ENCODE measurements around the gene FAM50B. TPM values are rescaled to one million over a fixed set of nuclear protein-coding genes. Genes with fewer than 3 reads are reported as not detected.

Gene FAM50B
- total and polyA plus RNA-seq, 2 donors (not counting 1 experiment from before 2014, with no cell fraction given) = 4.2 to 9.8 TPM

GRCh38 chr6:3809982-3810381, 39.2 kb upstream of the FAM50B start:
- ATAC-seq (ENCODE audit: low read depth) = no peak
- H3K4me1 ChIP-seq (ENCODE audit: control insufficient read depth in 2 of 2, insufficient read depth in 2 of 2, low read length in 2 of 2) = peaks cover 0 to 4% of the 10 kb centered on the region in 2 donors
- no peaks in the 10 kb centered on the region for H3K27me3 ChIP-seq (replicated peaks in 1 of 4; ENCODE audit: control extremely low read depth in 1 of 4, control insufficient read depth in 3 of 4, insufficient read depth in 4 of 4, low read length in 3 of 4)
- H3K27me3 Mint-ChIP-seq = no peaks in the 10 kb centered on the region
- DNase-seq = no peak
- H4K20me1 ChIP-seq (ENCODE audit: control insufficient read depth, insufficient read depth, low read length, poor library complexity, severe bottlenecking) = no peaks in the 10 kb centered on the region
- POLR2A ChIA-PET = no interaction called here
- H3K4me3 ChIP-seq (ENCODE audit: control extremely low read depth in 1 of 5, extremely low read depth in 1 of 5, insufficient read depth in 1 of 5, low read depth in 2 of 5, low read length in 4 of 5) = no peak overlapping the region
- H3K9me3 ChIP-seq (ENCODE audit: control extremely low read depth in 1 of 3, control insufficient read depth in 2 of 3, insufficient read depth in 1 of 3, low read length in 2 of 3) = no peaks in the 10 kb centered on the region
- H2AFZ ChIP-seq (ENCODE audit: insufficient read depth, low read depth, low read length, poor library complexity, severe bottlenecking) = no peak overlapping the region
- H3K9ac ChIP-seq (ENCODE audit: low read length) = no peak overlapping the region
- intact Hi-C loops (cut with micrococcal nuclease) = no loop called here
- H3K36me3 ChIP-seq (replicated peaks in 1 of 2; ENCODE audit: control extremely low read depth in 1 of 2, control insufficient read depth in 1 of 2, extremely low read depth in 1 of 2, insufficient read depth in 2 of 2, low read length in 1 of 2) = no peaks in the 10 kb centered on the region
- no peak overlapping the region for H3K4me2 ChIP-seq (replicated peaks; ENCODE audit: low read depth, low read length, poor library complexity, severe bottlenecking)
- no peak overlapping the region for H3K27ac Mint-ChIP-seq
- no peaks in the 10 kb centered on the region for H3K4me1 Mint-ChIP-seq
- CTCF ChIA-PET = interaction anchor here (1.0 to 1.1 kb wide), 2 partner anchors 14 to 39 kb away, joined by 3 read pairs; partner anchors contain the start of gene FAM50B
- H3K79me2 ChIP-seq (ENCODE audit: control insufficient read depth, insufficient read depth, low read length) = no peaks in the 10 kb centered on the region
- WGBS (ENCODE audit: insufficient coverage) = 100% methylated on average over 6 of the region's 9 CpGs
- TF ChIP-seq CTCF (IDR thresholded peaks at IDR 0.05) (no peak), EZH2 (IDR thresholded peaks at IDR 0.05; ENCODE audit: borderline replicate concordance, insufficient read depth, low read depth, low read length, poor library complexity, severe bottlenecking) (no peak)
- H3K9me3 Mint-ChIP-seq (ENCODE audit: insufficient read depth) = no peaks in the 10 kb centered on the region
- H3K27ac ChIP-seq (ENCODE audit: low read length in 2 of 2) = no peak overlapping the region
- H3K4me3 Mint-ChIP-seq = no peak overlapping the region

- Histone ChIP-seq H3K4me3 (ENCODE audit: control extremely low read depth in 1 of 5, extremely low read depth in 1 of 5, insufficient read depth in 1 of 5, low read depth in 2 of 5, low read length in 4 of 5) (no peak overlapping the region), H3K27me3 (replicated peaks in 1 of 4; ENCODE audit: control extremely low read depth in 1 of 4, control insufficient read depth in 3 of 4, insufficient read depth in 4 of 4, low read length in 3 of 4) (no peaks in the 10 kb centered on the region), H4K20me1 (ENCODE audit: control insufficient read depth, insufficient read depth, low read length, poor library complexity, severe bottlenecking) (no peaks in the 10 kb centered on the region), H2AFZ (ENCODE audit: insufficient read depth, low read depth, low read length, poor library complexity, severe bottlenecking) (no peak overlapping the region), H3K4me1 (ENCODE audit: control insufficient read depth in 2 of 2, insufficient read depth in 2 of 2, low read length in 2 of 2) (peaks cover 0 to 4% of the 10 kb centered on the region in 2 donors), H3K4me2 (replicated peaks; ENCODE audit: low read depth, low read length, poor library complexity, severe bottlenecking) (no peak overlapping the region), H3K9ac (ENCODE audit: low read length) (no peak overlapping the region), H3K79me2 (ENCODE audit: control insufficient read depth, insufficient read depth, low read length) (no peaks in the 10 kb centered on the region), H3K36me3 (replicated peaks in 1 of 2; ENCODE audit: control extremely low read depth in 1 of 2, control insufficient read depth in 1 of 2, extremely low read depth in 1 of 2, insufficient read depth in 2 of 2, low read length in 1 of 2) (no peaks in the 10 kb centered on the region), H3K9me3 (ENCODE audit: control extremely low read depth in 1 of 3, control insufficient read depth in 2 of 3, insufficient read depth in 1 of 3, low read length in 2 of 3) (no peaks in the 10 kb centered on the region), H3K27ac (ENCODE audit: low read length in 2 of 2) (no peak overlapping the region)
- CTCF ChIA-PET = no interaction called here
- POLR2A ChIA-PET = no interaction called here
- H3K27ac Mint-ChIP-seq = no peak overlapping the region
- H3K4me1 Mint-ChIP-seq = no peaks in the 10 kb centered on the region
- intact Hi-C loops (cut with micrococcal nuclease) = no loop called here
- WGBS (ENCODE audit: insufficient coverage) = 42% methylated on average over 2 of the region's 2 CpGs
- H3K27me3 Mint-ChIP-seq = no peaks in the 10 kb centered on the region
- TF ChIP-seq CTCF (IDR thresholded peaks at IDR 0.05) = no peak
- no peak for TF ChIP-seq EZH2 (IDR thresholded peaks at IDR 0.05; ENCODE audit: borderline replicate concordance, insufficient read depth, low read depth, low read length, poor library complexity, severe bottlenecking)
- H3K4me3 Mint-ChIP-seq = no peak overlapping the region
- ATAC-seq (ENCODE audit: low read depth) = no peak
- no peak for DNase-seq
- H3K9me3 Mint-ChIP-seq (ENCODE audit: insufficient read depth) = no peaks in the 10 kb centered on the region
Measured at GRCh38 chr6:3811191-3811590, 38.0 kb upstream of the FAM50B start.

Data from B cell (primary cell).